DND-41 (cell line): ENCODE data around the gene SULF2.

Experiments used
- ATAC-seq: fragments of 200-7000 bp; cut with Tn5 transposase; 3 replicates; pipeline ENCODE4 v1.9.1; 2021; ENCODE audit warnings: low read depth; ENCODE audit not compliant: insufficient read depth
- DNase-seq: peaks from one replicate; pipeline ENCODE4 v3.0.0-alpha.2; 2020
- H2AFZ ChIP-seq: 2 replicates; pipeline ENCODE4 v1.6.0; 2012; ENCODE audit warnings: low read depth, low read length
- H3K27ac ChIP-seq: 2 replicates; pipeline ENCODE4 v1.5.1; 2012; ENCODE audit warnings: low read length, inconsistent platforms
- H3K27me3 ChIP-seq: fragments of 200-600 bp; sonication (generic); 2 replicates; pipeline ENCODE4 v1.6.0; 2012; ENCODE audit warnings: low read length, mild to moderate bottlenecking, inconsistent platforms; ENCODE audit not compliant: insufficient read depth, poor library complexity
- H3K36me3 ChIP-seq: 2 replicates; pipeline ENCODE4 v1.5.1; 2012; ENCODE audit warnings: low read length, inconsistent platforms; ENCODE audit not compliant: insufficient read depth
- H3K4me1 ChIP-seq: 2 replicates; pipeline ENCODE4 v1.5.1; 2012; ENCODE audit warnings: mild to moderate bottlenecking, low read length; ENCODE audit not compliant: insufficient read depth
- H3K4me2 ChIP-seq: 2 replicates; pipeline ENCODE4 v1.6.0; 2012; ENCODE audit warnings: mild to moderate bottlenecking, moderate library complexity, low read length, inconsistent platforms; ENCODE audit not compliant: insufficient read depth
- H3K4me3 ChIP-seq, 2 experiments: fragments of 200-600 bp in 1 of 2; shearing (Covaris generic) in 1 of 2; 2 replicates each; pipeline ENCODE4 v1.5.1; 2012 to 2016; ENCODE audit warnings: inconsistent platforms in 2 of 2, low read length in 2 of 2, mild to moderate bottlenecking in 2 of 2, low read depth in 1 of 2, moderate library complexity in 1 of 2
- H3K79me2 ChIP-seq: 2 replicates; pipeline ENCODE4 v1.6.0; 2012; ENCODE audit warnings: low read length, inconsistent platforms; ENCODE audit not compliant: insufficient read depth
- H3K9ac ChIP-seq: 2 replicates; pipeline ENCODE4 v1.6.0; 2012; ENCODE audit warnings: low read depth, mild to moderate bottlenecking, inconsistent platforms, low read length, moderate library complexity
- H3K9me3 ChIP-seq: 2 replicates; pipeline ENCODE4 v1.5.1; 2012; ENCODE audit warnings: low read length, moderate library complexity, mild to moderate bottlenecking, inconsistent platforms; ENCODE audit not compliant: insufficient read depth, severe bottlenecking
- H4K20me1 ChIP-seq: 2 replicates; pipeline ENCODE4 v1.6.0; 2012; ENCODE audit warnings: low read length; ENCODE audit not compliant: insufficient read depth
- CTCF ChIP-seq: IDR thresholded peaks from 2 replicates; pipeline ENCODE4 v1.5.1; 2012; ENCODE audit warnings: borderline replicate concordance, low read length, moderate library complexity, mild to moderate bottlenecking; ENCODE audit not compliant: poor library complexity, severe bottlenecking; ENCODE audit errors: extremely low read depth
- EZH2 ChIP-seq: IDR thresholded peaks from 3 replicates; pipeline ENCODE4 v1.6.1; 2012; ENCODE audit warnings: borderline replicate concordance, low read depth, mild to moderate bottlenecking, moderate library complexity, low read length, inconsistent platforms; ENCODE audit not compliant: severe bottlenecking

The SULF2 gene

GRCh38 chr20:47673671-47673955, 111.7 kb downstream of the SULF2 start:
- ATAC-seq (no peak), DNase-seq (no peak)
- no peaks in the 10 kb centered on the region for H3K36me3 ChIP-seq
- H3K27ac ChIP-seq, result no peak overlapping the region
- no peaks in the 10 kb centered on the region for H3K9me3 ChIP-seq
- H4K20me1 ChIP-seq, result no peaks in the 10 kb centered on the region; the same call in 1 of the 2 replicates
- H3K27me3 ChIP-seq, result no peaks in the 10 kb centered on the region
- TF ChIP-seq CTCF (no peak), EZH2 (no peak)
- no peaks in the 10 kb centered on the region for H3K4me1 ChIP-seq
- no peaks in the 10 kb centered on the region for H3K79me2 ChIP-seq
- H3K4me2 ChIP-seq, result no peak overlapping the region
- H3K4me3 ChIP-seq, result no peak overlapping the region
- no peak overlapping the region for H2AFZ ChIP-seq
- no peak overlapping the region for H3K9ac ChIP-seq

- no peak for TF ChIP-seq EZH2
- no peak for TF ChIP-seq CTCF
- H3K79me2 ChIP-seq, result no peaks in the 10 kb centered on the region
- DNase-seq (no peak), ATAC-seq (no peak)
- no peaks in the 10 kb centered on the region for H3K4me1 ChIP-seq
- H3K9me3 ChIP-seq, result no peaks in the 10 kb centered on the region
- H3K9ac ChIP-seq, result no peak overlapping the region
- H4K20me1 ChIP-seq, result 0 out of 2 replicates have a peak, but pooled peaks cover 4% of the 10 kb centered on the region
- H3K4me2 ChIP-seq, result no peak overlapping the region
- H3K27ac ChIP-seq, result no peak overlapping the region
- no peaks in the 10 kb centered on the region for H3K36me3 ChIP-seq
- H2AFZ ChIP-seq, result no peak overlapping the region
- H3K4me3 ChIP-seq, result no peak overlapping the region
- H3K27me3 ChIP-seq, result no peaks in the 10 kb centered on the region
Measured at GRCh38 chr20:47672886-47673670, 112.2 kb downstream of the SULF2 start.

- no peak for TF ChIP-seq EZH2
- no peak for TF ChIP-seq CTCF
- H3K4me3 ChIP-seq, result no peak overlapping the region
- H3K27ac ChIP-seq, result no peak overlapping the region
- ATAC-seq (no peak), DNase-seq (no peak)
- no peaks in the 10 kb centered on the region for H3K9me3 ChIP-seq
- no peak overlapping the region for H2AFZ ChIP-seq
- H3K36me3 ChIP-seq, result no peaks in the 10 kb centered on the region
- H3K9ac ChIP-seq, result no peak overlapping the region
- no peaks in the 10 kb centered on the region for H3K79me2 ChIP-seq
- 0 out of 2 replicates have a peak, but pooled peaks cover 4% of the 10 kb centered on the region for H4K20me1 ChIP-seq
- no peak overlapping the region for H3K4me2 ChIP-seq
- H3K27me3 ChIP-seq, result no peaks in the 10 kb centered on the region
- no peaks in the 10 kb centered on the region for H3K4me1 ChIP-seq
Measured at GRCh38 chr20:47672166-47672565, 113.1 kb downstream of the SULF2 start.

GRCh38 chr20:47670913-47671312, 114.4 kb downstream of the SULF2 start:
- Histone ChIP-seq H3K9me3 (no peaks in the 10 kb centered on the region), H3K4me1 (no peaks in the 10 kb centered on the region), H3K4me3 (no peak overlapping the region), H2AFZ (no peak overlapping the region), H3K79me2 (no peaks in the 10 kb centered on the region), H3K9ac (no peak overlapping the region), H3K36me3 (no peaks in the 10 kb centered on the region), H4K20me1 (0 out of 2 replicates have a peak, but pooled peaks cover 4% of the 10 kb centered on the region), H3K27me3 (no peaks in the 10 kb centered on the region), H3K4me2 (no peak overlapping the region), H3K27ac (no peak overlapping the region)
- no peak for TF ChIP-seq EZH2
- TF ChIP-seq CTCF, result no peak
- ATAC-seq, result no peak
- no peak for DNase-seq
